OCI-LY3 (cell line): ENCODE measurements around the gene CHMP3.

Experiments
- H2AFZ ChIP-seq: fragments of 200-600, 300-600 bp; shearing (Covaris generic); 2 replicates; pipeline ENCODE4 v1.6.0; 2014; ENCODE audit warnings: antibody characterized with exemption, low read depth, low read length
- H3K27ac ChIP-seq: fragments of 200-600, 300-600 bp; sonication (generic); 2 replicates; pipeline ENCODE4 v1.5.1; 2014; ENCODE audit warnings: mild to moderate bottlenecking, low read length, moderate library complexity, mixed read lengths
- H3K27me3 ChIP-seq: fragments of 200-600, 300-600 bp; sonication (generic); 2 replicates; pipeline ENCODE4 v1.6.1; 2014; ENCODE audit warnings: low read depth, low read length, mixed read lengths
- H3K36me3 ChIP-seq: fragments of 200-600, 300-600 bp; sonication (generic); replicated peaks from 2 replicates; pipeline ENCODE3; 2014; ENCODE audit warnings: low read depth, low read length, mixed read lengths
- H3K4me1 ChIP-seq: fragments of 300-600, 200-600 bp; sonication (generic); 2 replicates; pipeline ENCODE4 v1.6.1; 2014; ENCODE audit warnings: low read length, mixed read lengths
- H3K4me2 ChIP-seq: fragments of 200-600, 300-600 bp; sonication (generic); 2 replicates; pipeline ENCODE4 v1.6.1; 2014; ENCODE audit warnings: low read length, mixed read lengths
- H3K4me3 ChIP-seq: fragments of 300-600, 200-600 bp; sonication (generic); 2 replicates; pipeline ENCODE4 v1.5.1; 2014; ENCODE audit warnings: antibody characterized with exemption, mild to moderate bottlenecking, low read length, moderate library complexity
- H3K79me2 ChIP-seq: fragments of 300-600, 200-600 bp; shearing (Covaris generic); 2 replicates; pipeline ENCODE4 v1.6.1; 2014; ENCODE audit warnings: mild to moderate bottlenecking, low read length, mixed read lengths
- H3K9ac ChIP-seq: fragments of 300-600, 200-600 bp; shearing (Covaris generic); 2 replicates; pipeline ENCODE4 v1.6.0; 2014; ENCODE audit warnings: mild to moderate bottlenecking, low read length, moderate library complexity
- H3K9me3 ChIP-seq: fragments of 200-600, 300-600 bp; shearing (Covaris generic); 2 replicates; pipeline ENCODE4 v1.6.1; 2014; ENCODE audit warnings: low read length, mixed read lengths; ENCODE audit not compliant: insufficient read depth
- H4K20me1 ChIP-seq: fragments of 200-600, 300-600 bp; sonication (generic); 2 replicates; pipeline ENCODE4 v1.6.1; 2016; ENCODE audit warnings: low read length, mixed read lengths; ENCODE audit not compliant: insufficient read depth
- EZH2phosphoT487 ChIP-seq: fragments of 200-600 bp; shearing (Covaris generic); IDR thresholded peaks from 2 replicates; pipeline ENCODE4 v1.6.1; 2018; ENCODE audit warnings: antibody characterized with exemption, mixed run types, low read depth
- TF ChIP-seq, protein P1 (sequence below): fragments of 200-600, 300-600 bp; sonication (generic); IDR thresholded peaks from 2 replicates; pipeline ENCODE4 v1.5.1; 2014; ENCODE audit warnings: antibody characterized with exemption, low read length, low read depth

The CHMP3 gene

DNA sequence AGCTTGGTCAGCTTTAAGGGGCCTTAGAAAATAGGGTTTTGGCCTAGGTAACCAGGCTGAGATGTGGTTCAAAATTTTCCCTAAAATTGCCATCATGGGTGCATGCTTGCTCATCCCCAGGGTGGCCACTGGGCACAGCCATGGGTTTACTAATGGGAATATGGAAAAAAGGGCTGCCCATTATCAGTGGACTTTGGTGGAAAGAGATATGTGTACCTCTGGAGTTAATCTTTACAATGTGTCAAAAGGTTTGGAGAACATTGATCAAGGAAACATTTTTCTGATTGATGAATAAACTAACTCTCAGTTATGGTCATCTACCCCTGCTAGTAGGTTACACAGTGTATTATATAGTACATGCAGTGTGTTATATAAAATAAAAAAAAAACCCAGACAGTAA is 109.0 kb downstream of the CHMP3 start:
- H3K79me2 ChIP-seq, result peaks cover 13% of the 10 kb centered on the region
- peaks cover 86% of the 10 kb centered on the region for H3K36me3 ChIP-seq
- H3K4me1 ChIP-seq, result no peaks in the 10 kb centered on the region
- no peaks in the 10 kb centered on the region for H3K9me3 ChIP-seq
- no peak overlapping the region for H3K9ac ChIP-seq
- H4K20me1 ChIP-seq, result peaks cover 73% of the 10 kb centered on the region
- no peak overlapping the region for H3K4me2 ChIP-seq
- H3K27ac ChIP-seq, result no peak overlapping the region
- no peak overlapping the region for H3K4me3 ChIP-seq
- H2AFZ ChIP-seq, result no peak overlapping the region
- H3K27me3 ChIP-seq, result no peaks in the 10 kb centered on the region
- TF ChIP-seq EZH2phosphoT487, result no peak
- TF ChIP-seq, protein P1, sequence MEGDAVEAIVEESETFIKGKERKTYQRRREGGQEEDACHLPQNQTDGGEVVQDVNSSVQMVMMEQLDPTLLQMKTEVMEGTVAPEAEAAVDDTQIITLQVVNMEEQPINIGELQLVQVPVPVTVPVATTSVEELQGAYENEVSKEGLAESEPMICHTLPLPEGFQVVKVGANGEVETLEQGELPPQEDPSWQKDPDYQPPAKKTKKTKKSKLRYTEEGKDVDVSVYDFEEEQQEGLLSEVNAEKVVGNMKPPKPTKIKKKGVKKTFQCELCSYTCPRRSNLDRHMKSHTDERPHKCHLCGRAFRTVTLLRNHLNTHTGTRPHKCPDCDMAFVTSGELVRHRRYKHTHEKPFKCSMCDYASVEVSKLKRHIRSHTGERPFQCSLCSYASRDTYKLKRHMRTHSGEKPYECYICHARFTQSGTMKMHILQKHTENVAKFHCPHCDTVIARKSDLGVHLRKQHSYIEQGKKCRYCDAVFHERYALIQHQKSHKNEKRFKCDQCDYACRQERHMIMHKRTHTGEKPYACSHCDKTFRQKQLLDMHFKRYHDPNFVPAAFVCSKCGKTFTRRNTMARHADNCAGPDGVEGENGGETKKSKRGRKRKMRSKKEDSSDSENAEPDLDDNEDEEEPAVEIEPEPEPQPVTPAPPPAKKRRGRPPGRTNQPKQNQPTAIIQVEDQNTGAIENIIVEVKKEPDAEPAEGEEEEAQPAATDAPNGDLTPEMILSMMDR, result no peak

DNA sequence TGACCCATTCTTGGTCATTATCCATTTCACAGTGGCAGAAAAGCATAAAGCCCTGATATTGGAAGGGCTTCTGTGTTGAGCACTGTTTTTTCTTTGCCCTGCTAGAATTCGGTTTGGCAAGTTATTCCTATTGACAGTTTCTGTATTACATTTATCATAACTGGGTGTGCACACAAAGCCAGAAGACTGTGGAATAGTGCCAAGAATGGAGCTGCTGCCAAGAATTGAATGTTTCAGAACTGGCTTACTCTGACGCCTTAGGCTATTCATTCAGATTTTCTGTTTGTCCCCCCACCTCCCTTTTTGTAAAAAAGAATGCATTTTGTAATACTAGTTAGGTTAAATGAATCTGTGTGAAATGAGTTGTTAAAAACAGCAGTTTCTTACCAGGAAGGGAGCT is 109.4 kb downstream of the CHMP3 start:
- H3K36me3 ChIP-seq, result peaks cover 87% of the 10 kb centered on the region
- H3K79me2 ChIP-seq, result peaks cover 17% of the 10 kb centered on the region
- no peaks in the 10 kb centered on the region for H3K9me3 ChIP-seq
- no peaks in the 10 kb centered on the region for H3K27me3 ChIP-seq
- no peak for TF ChIP-seq EZH2phosphoT487
- TF ChIP-seq, protein P1, result no peak
- H3K9ac ChIP-seq, result no peak overlapping the region
- H3K4me2 ChIP-seq, result no peak overlapping the region
- H2AFZ ChIP-seq, result no peak overlapping the region
- no peaks in the 10 kb centered on the region for H3K4me1 ChIP-seq
- H3K27ac ChIP-seq, result no peak overlapping the region
- H3K4me3 ChIP-seq, result no peak overlapping the region
- peaks cover 73% of the 10 kb centered on the region for H4K20me1 ChIP-seq
